Measurements from ENCODE around the gene MCL1.

- TF ChIP-seq CTCF (conservative IDR thresholded peaks at IDR 0.05) (no peak), ZFX (IDR thresholded peaks at IDR 0.05) (no peak)
Measured at GRCh38 chr1:150628766-150629114, 49.3 kb upstream of the MCL1 start.

Measured in C4-2B (cell line).